GM21717 (cell line): ENCODE results near the gene BTBD18.

Experiments
- ATAC-seq: cut with Tn5 transposase; IDR thresholded peaks from one replicate; pipeline ENCODE4 v1.9.1; 2021; ENCODE audit warnings: mild to moderate bottlenecking, moderate library complexity; ENCODE audit not compliant: unreplicated experiment

Gene BTBD18

GRCh38 chr11:57776031-57776521 lies 24.5 kb upstream of the BTBD18 start:
- no peak for ATAC-seq

DNA sequence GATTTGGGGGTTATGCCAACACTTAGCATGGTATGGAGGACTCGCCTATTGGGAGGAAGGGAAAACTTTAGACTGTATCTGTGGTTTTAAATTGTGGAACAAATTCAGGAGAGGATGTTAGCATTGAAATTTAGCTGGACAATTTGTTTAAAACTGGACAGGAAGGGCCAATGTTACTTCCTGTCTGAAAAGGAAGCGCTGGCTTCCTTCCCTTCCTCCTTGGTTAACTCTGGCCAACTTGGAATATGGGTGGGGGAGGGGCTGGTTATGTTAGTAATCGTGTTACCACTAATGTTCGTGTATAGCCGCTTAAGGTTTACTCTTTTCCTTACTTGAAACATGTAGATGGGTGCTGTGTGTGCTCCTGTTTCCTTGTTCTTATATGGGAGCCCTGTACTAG lies 23.9 kb upstream of the BTBD18 start:
- no peak for ATAC-seq

DNA sequence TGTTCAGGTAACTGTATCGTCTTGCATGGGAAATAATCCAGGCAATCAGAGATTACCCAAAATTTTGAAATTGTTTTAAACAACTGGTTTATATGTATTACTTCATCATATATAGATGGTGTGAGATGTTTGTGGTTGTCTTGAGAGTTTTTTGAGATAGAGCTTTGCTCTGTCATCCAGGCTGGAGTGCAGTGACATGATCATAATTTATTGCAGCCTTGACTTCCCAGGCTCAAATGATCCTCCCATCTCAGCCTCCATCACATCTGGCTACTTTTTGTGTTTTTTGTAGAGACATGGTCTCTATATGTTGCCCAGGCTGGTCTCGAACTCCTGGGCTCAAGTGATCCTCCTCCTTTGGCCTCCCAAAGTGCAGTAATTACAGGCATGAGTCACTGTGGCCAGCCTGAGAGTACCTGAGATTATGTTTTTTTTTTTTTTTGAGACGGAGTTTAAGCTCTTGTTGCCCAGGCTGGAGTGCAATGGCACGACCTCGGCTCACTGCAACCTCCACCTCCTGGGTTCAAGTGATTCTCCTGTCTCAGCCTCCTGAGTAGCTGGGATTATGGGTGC lies 21.5 kb upstream of the BTBD18 start:
- ATAC-seq: no peak

DNA sequence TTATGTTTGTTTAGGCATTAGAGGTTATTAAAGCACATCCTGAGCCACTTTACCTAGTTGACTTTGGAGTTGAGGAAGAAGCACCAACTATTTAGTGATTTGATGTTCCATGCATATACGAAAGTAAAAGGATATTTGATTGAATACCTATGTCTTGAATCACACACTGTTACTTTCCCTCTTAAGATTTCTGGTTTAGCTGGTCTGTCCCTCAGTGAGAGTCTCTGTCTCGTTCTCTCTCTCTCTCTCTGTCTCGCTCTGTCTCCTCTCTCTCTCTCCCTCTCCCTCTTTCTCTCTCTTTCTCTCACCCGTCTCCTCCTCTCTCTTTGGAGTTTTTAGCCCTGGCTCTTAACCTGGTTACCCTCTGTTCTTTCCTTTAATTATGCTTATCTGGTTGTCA lies 20.9 kb upstream of the BTBD18 start:
- no peak for ATAC-seq

DNA sequence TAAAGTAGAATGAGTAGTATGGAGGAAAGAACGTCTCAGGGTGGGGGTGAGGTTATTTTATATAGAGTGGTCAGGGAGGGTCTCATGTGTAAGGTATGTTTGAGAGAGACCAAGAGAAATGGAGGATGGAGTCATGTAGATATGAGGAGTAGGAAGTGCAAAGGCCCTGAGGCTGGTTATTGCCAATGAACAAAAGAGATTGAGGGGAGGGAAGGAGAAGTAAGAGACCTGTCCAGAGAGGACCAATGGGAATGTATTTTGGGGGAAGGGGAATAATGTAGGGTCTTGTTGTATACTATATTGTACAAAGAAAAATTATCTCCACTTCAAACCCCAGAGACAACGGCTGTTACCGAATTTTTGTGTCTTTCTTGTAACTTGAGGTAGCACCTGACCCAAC lies 19.7 kb upstream of the BTBD18 start:
- no peak for ATAC-seq

- no peak for ATAC-seq
These were observed 19.2 kb upstream of the BTBD18 start for GRCh38 chr11:57770793-57771192.

GRCh38 chr11:57764972-57765371 lies 13.4 kb upstream of the BTBD18 start:
- ATAC-seq: no peak

DNA sequence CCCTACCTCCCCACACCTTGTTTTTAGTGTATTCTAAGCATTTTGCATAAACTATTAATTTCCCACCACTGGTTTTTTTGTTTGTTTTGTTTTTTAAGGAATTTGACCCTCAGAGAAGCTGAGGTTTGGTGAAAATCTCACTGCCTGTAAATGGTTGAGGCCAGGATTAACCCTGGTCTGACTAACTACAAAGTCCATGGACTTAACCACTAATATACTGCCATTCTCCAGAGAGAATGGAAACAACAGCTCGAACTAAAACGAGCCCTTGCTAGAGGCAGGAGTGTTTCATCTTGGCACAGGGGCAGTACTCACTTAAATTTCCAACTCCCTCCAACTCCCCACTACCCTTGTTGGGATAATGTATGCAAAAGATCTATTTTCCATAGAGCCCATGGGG lies 12.9 kb upstream of the BTBD18 start:
- ATAC-seq: no peak

DNA sequence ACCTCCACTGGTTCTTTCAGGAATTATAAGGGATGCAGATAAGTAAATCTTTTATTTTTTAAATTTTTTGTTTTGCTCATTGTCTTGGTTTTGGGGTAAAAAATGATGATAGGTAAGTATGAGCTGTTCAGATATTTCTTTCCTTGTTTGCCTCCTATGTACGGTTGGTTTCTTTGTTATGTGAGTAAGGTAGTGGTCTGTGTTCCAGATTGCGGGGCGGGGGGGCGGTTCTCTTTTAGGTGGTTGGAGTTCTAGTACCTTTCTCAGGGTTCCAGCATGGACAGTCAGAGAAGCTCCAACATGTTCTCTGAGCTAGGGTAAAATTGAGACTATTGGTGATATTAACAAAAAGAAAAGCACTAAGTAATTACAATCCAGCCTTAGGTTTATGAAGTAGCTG lies 12.4 kb upstream of the BTBD18 start:
- ATAC-seq: no peak

DNA sequence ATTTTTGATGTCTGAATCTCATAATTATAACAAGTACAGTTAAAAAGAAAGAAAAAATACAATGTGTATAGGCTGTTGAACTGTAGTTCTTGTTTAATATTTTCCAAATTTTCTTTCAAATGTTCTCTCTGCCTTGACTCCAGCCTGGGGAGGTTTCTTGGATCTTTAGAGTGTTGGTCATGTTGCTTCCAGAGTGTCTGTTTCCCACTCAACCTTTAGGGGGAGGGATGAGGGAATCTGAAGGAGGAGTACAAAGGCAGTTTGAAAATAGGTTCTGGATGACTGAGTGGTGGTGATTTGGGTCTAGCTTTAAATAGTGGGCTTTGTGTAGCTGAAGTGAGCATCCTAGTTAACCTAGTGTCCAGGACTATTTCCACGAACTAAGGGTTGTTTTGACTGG lies 11.9 kb upstream of the BTBD18 start:
- no peak for ATAC-seq

- ATAC-seq: no peak
These were observed 10.7 kb upstream of the BTBD18 start for GRCh38 chr11:57762235-57762861.

DNA sequence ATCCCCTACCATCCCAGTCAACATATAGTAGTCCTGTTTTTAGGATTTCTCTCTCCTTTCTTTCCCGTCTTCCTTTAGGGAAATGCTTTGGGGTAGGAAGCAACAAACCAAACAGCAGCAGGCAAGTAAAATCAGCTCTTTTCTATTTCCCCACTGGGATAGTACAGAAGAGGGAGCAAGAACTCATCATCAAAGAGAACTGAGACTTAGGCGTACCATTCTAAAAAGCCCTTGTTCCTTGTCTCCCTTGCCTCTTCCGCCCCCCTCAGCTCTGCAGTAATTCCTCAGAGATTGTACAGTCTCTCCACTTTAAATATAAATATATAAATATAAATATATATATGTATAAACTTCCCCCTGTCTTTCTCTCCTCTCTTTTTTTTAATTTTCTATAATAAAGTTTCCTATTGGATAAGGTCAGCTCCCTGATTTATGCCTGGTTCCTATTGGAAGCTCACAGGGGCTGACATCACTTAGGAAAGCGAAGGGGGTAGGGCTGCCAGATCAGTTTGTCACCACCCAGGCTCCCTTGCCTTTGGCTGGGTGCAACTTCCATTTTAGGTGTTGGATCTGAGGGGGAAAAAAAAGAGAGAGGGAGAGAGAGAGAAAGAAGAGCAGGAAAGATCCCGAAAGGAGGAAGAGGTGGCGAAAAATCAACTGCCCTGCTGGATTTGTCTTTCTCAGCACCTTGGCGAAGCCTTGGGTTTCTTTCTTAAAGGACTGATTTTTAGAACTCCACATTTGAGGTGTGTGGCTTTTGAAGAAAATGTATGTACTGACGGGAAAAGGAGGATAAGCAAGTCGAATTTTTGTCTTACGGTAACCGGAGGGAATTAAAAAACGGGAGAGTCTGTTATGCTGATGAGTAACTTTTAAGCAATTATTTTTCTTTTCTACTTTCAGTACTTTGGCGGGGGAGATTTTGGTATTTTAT lies 9.9 kb upstream of the BTBD18 start, which contains the start of gene CTNND1:
TSS of gene CTNND1 (plus strand) at position 502 of the 934 bp plus-strand sequence. CDS start 29,677 bp downstream, outside the sequence.
- ATAC-seq: peak; percentile 95

GRCh38 chr11:57758174-57758573 lies 6.6 kb upstream of the BTBD18 start:
- ATAC-seq: no peak

DNA sequence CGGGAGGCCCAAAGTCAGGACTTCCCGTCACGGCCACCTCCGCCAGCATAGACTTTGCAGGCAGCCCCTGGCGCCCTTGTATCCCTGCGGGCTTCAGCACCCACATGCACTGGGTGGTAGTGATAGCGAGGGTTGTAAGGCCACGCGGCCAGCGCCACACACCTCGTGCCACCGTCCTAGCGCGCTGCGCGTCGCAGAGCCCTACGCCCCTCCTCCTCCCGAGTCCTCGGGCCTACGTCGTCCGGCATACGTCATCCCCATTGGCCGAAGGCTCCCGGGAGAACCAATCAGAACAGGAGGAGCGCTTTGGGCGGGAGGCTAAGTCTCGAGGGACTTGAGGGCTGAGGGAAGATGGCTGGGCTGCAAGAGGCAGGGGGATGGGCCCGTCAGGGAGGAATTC lies 1.3 kb upstream of the BTBD18 start:
- ATAC-seq: no peak

DNA sequence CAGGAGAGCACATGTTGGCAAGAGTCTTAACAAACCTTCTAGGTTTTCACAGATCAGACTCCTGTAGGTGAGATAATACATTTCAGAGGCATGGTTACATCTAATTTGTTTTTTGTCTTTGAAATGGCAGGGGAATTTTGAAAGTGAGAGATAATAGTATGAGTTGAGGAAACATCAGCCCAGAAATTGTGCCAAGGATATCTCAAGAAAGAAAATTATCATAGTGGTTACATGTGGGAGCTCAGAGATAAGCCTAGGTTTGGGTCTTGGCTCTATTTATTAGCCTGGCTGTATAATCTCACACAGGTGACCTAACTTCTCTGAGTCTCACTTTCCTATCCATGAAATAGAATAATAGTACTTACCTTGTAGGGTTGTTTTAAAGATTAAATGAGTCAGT lies 443 bp downstream of the BTBD18 start:
- no peak for ATAC-seq

- no peak for ATAC-seq
These were observed 4.7 kb downstream of the BTBD18 start for GRCh38 chr11:57746920-57747319.

GRCh38 chr11:57745206-57745605 lies 6.4 kb downstream of the BTBD18 start:
- no peak for ATAC-seq

DNA sequence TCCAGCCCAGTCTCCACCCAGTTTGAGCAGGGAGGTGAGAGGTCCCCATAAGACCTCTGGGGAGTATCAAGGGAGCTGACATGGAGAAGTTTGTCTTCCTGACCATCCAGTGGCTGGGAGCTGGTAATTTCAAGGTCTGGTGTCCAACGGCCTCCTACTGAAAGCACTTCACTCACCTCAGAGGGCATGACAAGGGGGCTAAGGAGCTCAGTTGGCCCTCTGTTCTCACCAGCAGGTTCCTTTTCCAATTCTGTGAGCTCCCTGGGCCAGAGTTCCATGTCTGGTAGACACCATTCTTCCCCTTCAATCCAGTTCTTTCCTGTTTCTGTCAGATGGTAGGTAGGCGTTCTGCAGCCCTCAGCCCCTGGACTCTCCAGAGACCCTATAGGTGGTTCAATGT lies 7.3 kb downstream of the BTBD18 start:
- ATAC-seq: no peak

DNA sequence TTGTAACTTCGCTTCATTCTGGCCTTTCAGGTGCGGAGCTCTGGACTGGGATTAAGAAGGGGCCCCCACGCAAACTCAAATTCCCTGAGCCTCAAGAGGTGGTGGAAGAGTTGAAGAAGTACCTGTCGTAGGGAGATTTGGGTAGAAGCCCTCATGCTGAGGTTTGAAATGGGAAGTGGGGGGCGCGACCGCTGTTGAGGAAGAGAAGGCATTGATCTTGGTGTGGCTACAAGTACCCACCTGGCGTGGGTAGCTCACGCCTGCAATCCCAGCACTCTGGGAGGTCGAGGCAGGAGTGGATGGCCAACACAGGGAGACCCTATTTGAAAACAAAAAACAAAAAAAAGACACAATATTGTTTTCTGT lies 9.5 kb downstream of the BTBD18 start:
- no peak for ATAC-seq

GRCh38 chr11:57741132-57742086 lies 10.2 kb downstream of the BTBD18 start, which contains the start of gene SELENOH:
TSS of gene SELENOH (plus strand) at chr11:57741491. CDS start at chr11:57741596, 105 bp downstream.
- ATAC-seq: peak; percentile 92
